Heart left ventricle (tissue), 16 donors: ENCODE results near the gene RAB3GAP1. TPM values are rescaled to one million over a fixed set of nuclear protein-coding genes. Genes with fewer than 3 reads are reported as not detected.

ENCODE experiments used
- ATAC-seq, 4 donors: fragments of 200-7000 bp; cut with Tn5 transposase; one replicate each; pipeline ENCODE4 v1.9.1; 2020 to 2022; ENCODE audit warnings: moderate library complexity in 4 of 4, mild to moderate bottlenecking in 3 of 4, moderate number of reproducible peaks in 1 of 4
- DNase-seq, 5 donors: peaks; one replicate each; pipeline ENCODE4 v3.0.0-alpha.2; 2020
- H3K27ac ChIP-seq, 12 donors: fragments of 200-600 bp; sonication (generic) in 4 of 12; one replicate each; pipeline versions ENCODE4 v1.5.0 to v1.8.0; 2016 to 2022; ENCODE audit warnings: mild to moderate bottlenecking in 2 of 12
- H3K27me3 ChIP-seq, 9 donors: fragments of 200-600 bp; sonication (generic) in 2 of 9; one replicate each; pipeline versions ENCODE4 v1.5.1 to v1.8.0; 2016 to 2022; ENCODE audit warnings: mild to moderate bottlenecking in 3 of 9
- H3K36me3 ChIP-seq, 9 donors: fragments of 200-600 bp; sonication (generic) in 2 of 9; one replicate each; pipeline versions ENCODE4 v1.5.0 to v1.8.0; 2018 to 2022; ENCODE audit warnings: mild to moderate bottlenecking in 2 of 9
- H3K4me1 ChIP-seq, 12 donors: fragments of 200-600 bp; sonication (generic) in 4 of 12; one replicate each; pipeline versions ENCODE4 v1.5.0 to v1.8.0; 2016 to 2022; ENCODE audit warnings: mild to moderate bottlenecking in 3 of 12
- H3K4me3 ChIP-seq, 12 donors: fragments of 200-600 bp; sonication (generic) in 4 of 12; one replicate each; pipeline versions ENCODE4 v1.5.0 to v1.8.0; 2017 to 2022; ENCODE audit warnings: mild to moderate bottlenecking in 9 of 12, moderate library complexity in 4 of 12
- H3K9me3 ChIP-seq, 12 donors: fragments of 200-600 bp; sonication (generic) in 4 of 12; one replicate each; pipeline versions ENCODE4 v1.5.0 to v1.8.0; 2016 to 2022; ENCODE audit warnings: mild to moderate bottlenecking in 1 of 12
- CTCF ChIP-seq, 12 donors: fragments of 200-600 bp; sonication (generic) in 4 of 12; IDR thresholded peaks; one replicate each; pipeline versions ENCODE4 v1.5.0 to v1.8.0; 2018 to 2022; ENCODE audit warnings: antibody characterized with exemption in 12 of 12, mild to moderate bottlenecking in 5 of 12
- POLR2A ChIP-seq, 2 donors: fragments of 450-650 bp; IDR thresholded peaks; one replicate each; pipeline ENCODE4 v1.6.1; 2017; ENCODE audit warnings: antibody characterized with exemption in 2 of 2, mild to moderate bottlenecking in 2 of 2, moderate library complexity in 2 of 2
- WGBS, 4 donors: extraction: QIAGEN DNeasy Blood & Tissue Kit in 2 of 4; methylation state at CpG; one replicate each; pipeline versions ENCODE4 v1.1.5 to v1.1.7; 2013 to 2018; 5-methylcytosine and 5-hydroxymethylcytosine counted together
- intact Hi-C, 10 donors: fragments of 100-400 bp; cut with DNase I; formaldehyde crosslinking; loops; one replicate each; pipeline versions ENCODE4 v1.11.1 to v1.14.2; 2022
- polyA plus RNA-seq, 2 donors: library from polyadenylated mRNA; stranded (reverse); fragments of 200-250 nt; gene quantifications; one replicate each; pipeline ENCODE4 v1.2.3, GENCODE V29; 2013
- total RNA-seq, 9 donors: library from RNA; depleted of rRNA in 2 of 9; stranded (reverse); fragments of >200 nt in 2 of 9; fragmentation: NEBNext Ultra II Directional in 3 of 9; extraction: Animal tissue kit (Norgen Biotek cat#: 25700) in 3 of 9; gene quantifications; one replicate each; pipeline versions ENCODE4 v1.1.0 to v1.2.4, GENCODE V29; 2016 to 2023
- donor health status: ischemic (EF 13 %, LVEDD 7.1; RV severe dilation, severe dysfunction).
- donor health status: healthy with polysubstance abuse.
- donor health status: DM: no; HTN: yes; CAD: no.
- donor health status: DM: no; HTN: no; CAD: no.
- donor health status: ischemic (EF 25% LVEDD 6.9; RV normal size, moderate dysfunction).
- donor health status: ischemic (EF 25% LVEDD 5.7; RV mildly dilated, moderate dysfunction).
- donor health status: healthy.
- donor health status: DM: yes; HTN: yes; CAD: no.
- donor health status: ischemic (EF 35%, LVEDD 5.7; RV mildly dilated, moderate dysfunction).
- donor health status: nonischemic (EF 11% LVEDD 7.7; RV severe dilation, severe dysfunction).
- donor health status: DM: yes; HTN: yes; CAD: no.
- donor health status: PGD.
- donor health status: ischemic (EF 29% LVEDD 5.4; RV normal size, mild dysfunction).
- donor health status: nonischemic (EF 23%, LVEDD 6.1; RV moderate dilation, normal function).

RAB3GAP1 gene
- total and polyA plus RNA-seq, 11 donors, result 16.7 to 63.6 (median 47.2) TPM

DNA sequence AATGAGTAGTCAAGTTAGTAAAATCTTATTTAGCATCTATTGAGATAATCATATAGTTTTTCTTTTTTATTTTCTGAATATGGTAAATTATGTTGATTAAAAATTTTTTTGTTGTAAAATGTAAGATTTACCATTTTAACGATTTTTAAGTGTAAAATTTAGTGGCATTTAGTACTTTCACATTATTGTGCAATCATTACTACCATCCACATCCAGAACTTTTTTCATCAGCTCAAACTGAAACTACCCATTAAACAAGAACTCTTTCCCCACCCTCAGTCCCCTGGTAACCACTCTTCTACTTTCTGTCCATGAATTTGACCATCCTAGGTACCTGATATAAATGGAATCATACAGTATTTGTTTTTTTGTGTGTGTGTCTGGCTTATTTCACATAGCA is 11.1 kb downstream of the RAB3GAP1 start:
- Histone ChIP-seq H3K27me3 (no peaks in the 10 kb centered on the region), H3K4me1 (peaks cover 0 to 49% (median 19%) of the 10 kb centered on the region in 12 donors), H3K27ac (peak overlapping the region in 2 of 12 donors; percentile 14 to 22), H3K9me3 (peaks cover 0 to 12% (median 0%) of the 10 kb centered on the region in 12 donors), H3K4me3 (no peak overlapping the region), H3K36me3 (peaks cover 0 to 40% (median 29%) of the 10 kb centered on the region in 9 donors)
- ATAC-seq, result no peak
- 92 to 97% (median 95%) methylated on average over 1 of the region's 1 CpG for WGBS, 4 donors
- no peak for DNase-seq
- intact Hi-C loops, result no loop called here
- TF ChIP-seq POLR2A (IDR thresholded peaks at IDR 0.05) (no peak), CTCF (IDR thresholded peaks at IDR 0.05) (no peak)

- intact Hi-C loops, result no loop called here
- H3K4me1 ChIP-seq, result peaks cover 0 to 46% (median 15%) of the 10 kb centered on the region in 12 donors
- no peak overlapping the region for H3K27ac ChIP-seq
Observed at GRCh38 chr2:135064149-135064548, 12.1 kb downstream of the RAB3GAP1 start.

DNA sequence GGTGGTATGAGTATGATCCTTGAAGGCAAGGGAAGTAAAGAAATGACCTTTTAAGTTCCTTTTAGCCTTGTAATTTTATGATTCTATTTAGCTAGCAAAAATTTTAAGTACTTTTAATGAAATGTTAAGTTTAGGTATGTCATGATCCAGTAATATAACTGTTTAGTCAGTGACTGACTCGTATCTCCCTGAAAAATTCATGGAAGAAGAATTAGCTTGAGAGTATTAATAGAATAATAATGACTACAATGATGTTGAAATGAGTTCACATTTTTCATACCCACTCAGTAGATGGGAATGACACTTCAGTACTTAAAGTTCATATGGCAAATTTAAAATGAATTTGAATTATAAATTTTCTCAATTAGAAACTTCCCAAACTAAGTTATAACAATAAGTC is 14.6 kb downstream of the RAB3GAP1 start:
- DNase-seq (no peak), ATAC-seq (peak in 1 of 4 donors; percentile 42)
- Histone ChIP-seq H3K27ac (no peak overlapping the region), H3K36me3 (peaks cover 0 to 11% (median 6%) of the 10 kb centered on the region in 9 donors), H3K27me3 (no peaks in the 10 kb centered on the region), H3K4me1 (peaks cover 0 to 36% (median 10%) of the 10 kb centered on the region in 12 donors), H3K9me3 (peaks cover 0 to 14% (median 0%) of the 10 kb centered on the region in 12 donors), H3K4me3 (no peak overlapping the region)
- 56 to 62% (median 56%) methylated on average over 1 of the region's 1 CpG for WGBS, 4 donors
- intact Hi-C loops, result no loop called here
- TF ChIP-seq POLR2A (IDR thresholded peaks at IDR 0.05), result no peak
- no peak for TF ChIP-seq CTCF (IDR thresholded peaks at IDR 0.05)

More at GRCh38 chr2:135064149-135064548, 12.1 kb downstream of the RAB3GAP1 start:
- DNase-seq (no peak), ATAC-seq (no peak)
- peaks cover 0 to 12% (median 0%) of the 10 kb centered on the region in 12 donors for H3K9me3 ChIP-seq
- no peak overlapping the region for H3K4me3 ChIP-seq
- H3K27me3 ChIP-seq, result no peaks in the 10 kb centered on the region
- peaks cover 0 to 33% (median 29%) of the 10 kb centered on the region in 9 donors for H3K36me3 ChIP-seq
- TF ChIP-seq CTCF (IDR thresholded peaks at IDR 0.05), result no peak
- no peak for TF ChIP-seq POLR2A (IDR thresholded peaks at IDR 0.05)
- WGBS, 4 donors, result 94 to 98% (median 94%) methylated on average over 2 of the region's 2 CpGs

DNA sequence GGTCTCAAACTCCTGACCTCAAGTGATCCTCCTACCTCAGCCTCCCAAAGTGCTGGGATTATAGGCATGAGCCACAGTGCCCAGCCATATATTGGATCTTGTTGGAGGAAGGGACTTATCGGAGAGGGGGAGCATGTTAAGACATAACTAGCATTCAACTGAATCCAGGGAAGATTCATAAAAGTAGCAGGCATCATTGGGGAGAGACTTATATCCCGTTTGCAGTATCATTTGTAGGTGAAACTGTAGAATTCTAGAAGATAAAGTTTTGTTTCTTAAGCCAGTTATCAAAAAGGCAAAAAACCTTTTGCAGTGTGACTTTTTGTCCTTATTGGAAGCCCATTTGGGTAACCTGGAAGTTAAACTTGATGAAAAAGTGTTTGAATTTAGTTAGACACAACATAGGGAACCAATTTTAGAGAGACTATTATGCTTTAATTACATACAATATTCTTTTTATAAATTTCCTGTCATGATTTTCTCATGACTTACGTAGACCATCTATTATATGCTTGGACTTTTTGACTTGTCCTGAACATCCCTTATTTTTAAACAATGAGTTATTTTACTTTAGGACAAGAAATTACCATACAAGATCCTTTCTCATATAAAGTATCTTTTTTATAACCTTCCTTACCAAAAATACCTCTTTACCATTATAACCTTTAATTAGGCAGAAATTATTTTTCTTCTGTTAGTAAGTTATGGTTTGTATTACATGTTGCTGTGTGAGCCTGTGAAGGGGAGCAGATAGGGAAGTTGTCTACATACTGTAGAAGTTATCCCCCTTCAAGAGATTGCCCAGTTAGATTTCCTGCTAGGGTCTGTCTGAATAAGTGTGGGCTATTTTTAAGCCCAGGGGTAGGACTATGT is 20.3 kb downstream of the RAB3GAP1 start:
- WGBS, 4 donors, result 96 to 99% (median 97%) methylated on average over 3 of the region's 3 CpGs
- ATAC-seq, result no peak

More for the DNA sequence above, 20.3 kb downstream of the RAB3GAP1 start:
- H3K36me3 ChIP-seq, result peaks cover 0 to 10% (median 0%) of the 10 kb centered on the region in 9 donors
- H3K4me3 ChIP-seq, result no peak overlapping the region
- no peak for DNase-seq
- peaks cover 0 to 29% (median 4%) of the 10 kb centered on the region in 12 donors for H3K4me1 ChIP-seq
- no peak for TF ChIP-seq POLR2A (IDR thresholded peaks at IDR 0.05)
- intact Hi-C loops, result no loop called here
- H3K9me3 ChIP-seq, result peaks cover 0 to 22% (median 7%) of the 10 kb centered on the region in 12 donors
- no peaks in the 10 kb centered on the region for H3K27me3 ChIP-seq
- no peak overlapping the region for H3K27ac ChIP-seq
